Measurements from ENCODE around the gene GPD1. TPM values are rescaled to one million over a fixed set of nuclear protein-coding genes. Genes with fewer than 3 reads are reported as not detected.

GPD1 gene
- total and polyA plus RNA-seq, 9 of the 15 experiments (the other 6 are each of a cell fraction or from before 2014, with no cell fraction given), result 0.13 to 1.00 (median 0.55) TPM

- in situ Hi-C loops (cut with MboI), result loop anchor here (5.0 kb wide), 1 partner anchor 282 kb away; no protein-coding TSS in a partner anchor
- DNase-seq (ENCODE audit: extremely low read depth in 1 of 4, low spot score in 3 of 4), result no peak
- H3K27ac ChIP-seq (ENCODE audit: extremely low read depth, low read depth, low read length), result no peak overlapping the region
- H2AFZ ChIP-seq (ENCODE audit: low read depth, low read length), result no peak overlapping the region
- H3K4me1 ChIP-seq (replicated peaks in 1 of 2; ENCODE audit: control insufficient read depth in 2 of 2, insufficient read depth in 2 of 2, low read length in 2 of 2), result peaks cover 7 to 30% of the 10 kb centered on the region in 2 experiments; a peak in 4 of 5 replicates
- no TSS peak for BruUV-seq (replicated peaks)
- H3K4me2 ChIP-seq (ENCODE audit: insufficient read depth, low read length), result no peak overlapping the region
- FAIRE-seq, result no peak
- WGBS (ENCODE audit: insufficient coverage, low coverage, missing lambda C conversion rate), result 12% methylated on average over 12 of the region's 12 CpGs
- no peak overlapping the region for H3K4me3 ChIP-seq
- no peak for ATAC-seq
- no peak overlapping the region for H3K9ac ChIP-seq (ENCODE audit: insufficient read depth in 1 of 2, low read depth in 2 of 2, low read length in 2 of 2)
- no peaks in the 10 kb centered on the region for H3K36me3 ChIP-seq (ENCODE audit: control insufficient read depth, insufficient read depth, low read length)
- H3K27me3 ChIP-seq (ENCODE audit: control insufficient read depth in 2 of 2, insufficient read depth in 2 of 2, low read length in 2 of 2), result peaks cover 14 to 62% of the 10 kb centered on the region in 2 experiments; a peak in 4 of 5 replicates
- H3K9me3 ChIP-seq (replicated peaks; ENCODE audit: control insufficient read depth, insufficient read depth, low read depth, low read length), result no peaks in the 10 kb centered on the region
- no peak for TF ChIP-seq MBD1 (CRISPR knock-in tag; IDR thresholded peaks at IDR 0.05)
- TF ChIP-seq SPI1 (IDR thresholded peaks at IDR 0.05; ENCODE audit: borderline replicate concordance, low read depth, low read length), result peak; percentile 20; the same call in 1 of the 2 replicates
- intact Hi-C loops (cut with micrococcal nuclease), result loop anchor here (5.0 kb wide), 1 partner anchor 282 kb away; no protein-coding TSS in a partner anchor
- ChIA-PET CTCF (ENCODE audit: low intra/inter-chr PET ratio) (interaction anchor here (0.9 to 1.4 kb wide), 2 partner anchors 11 to 92 kb away, joined by 3 read pairs; no protein-coding TSS in a partner anchor), POLR2A (interaction anchor here (0.6 to 1.4 kb wide), 5 partner anchors 8 to 242 kb away, joined by 3 to 5 read pairs (median 3); no protein-coding TSS in a partner anchor)
- H4K20me1 ChIP-seq (replicated peaks; ENCODE audit: control insufficient read depth, insufficient read depth, low read length), result peaks cover 23% of the 10 kb centered on the region
- no peaks in the 10 kb centered on the region for H3K9me1 ChIP-seq (ENCODE audit: control insufficient read depth, insufficient read depth, low read length)
- no peaks in the 10 kb centered on the region for H3K79me2 ChIP-seq (ENCODE audit: control insufficient read depth, insufficient read depth, low read length)
These were observed 44.2 kb upstream of the GPD1 start for GRCh38 chr12:50059440-50060119.
